IPS DF 19.7 (cell line): Measurements from ENCODE around the gene ONECUT3.
"Not testable (repeated sequence)": the region's sequence is repeated elsewhere in the genome, so short reads cannot be mapped to it uniquely, and the experiment has no call there.

Source experiments
- DNase-seq: peaks from one replicate; pipeline ENCODE4 v3.0.0-alpha.2; 2013; ENCODE audit warnings: low read depth, low spot score

ONECUT3 gene

DNA sequence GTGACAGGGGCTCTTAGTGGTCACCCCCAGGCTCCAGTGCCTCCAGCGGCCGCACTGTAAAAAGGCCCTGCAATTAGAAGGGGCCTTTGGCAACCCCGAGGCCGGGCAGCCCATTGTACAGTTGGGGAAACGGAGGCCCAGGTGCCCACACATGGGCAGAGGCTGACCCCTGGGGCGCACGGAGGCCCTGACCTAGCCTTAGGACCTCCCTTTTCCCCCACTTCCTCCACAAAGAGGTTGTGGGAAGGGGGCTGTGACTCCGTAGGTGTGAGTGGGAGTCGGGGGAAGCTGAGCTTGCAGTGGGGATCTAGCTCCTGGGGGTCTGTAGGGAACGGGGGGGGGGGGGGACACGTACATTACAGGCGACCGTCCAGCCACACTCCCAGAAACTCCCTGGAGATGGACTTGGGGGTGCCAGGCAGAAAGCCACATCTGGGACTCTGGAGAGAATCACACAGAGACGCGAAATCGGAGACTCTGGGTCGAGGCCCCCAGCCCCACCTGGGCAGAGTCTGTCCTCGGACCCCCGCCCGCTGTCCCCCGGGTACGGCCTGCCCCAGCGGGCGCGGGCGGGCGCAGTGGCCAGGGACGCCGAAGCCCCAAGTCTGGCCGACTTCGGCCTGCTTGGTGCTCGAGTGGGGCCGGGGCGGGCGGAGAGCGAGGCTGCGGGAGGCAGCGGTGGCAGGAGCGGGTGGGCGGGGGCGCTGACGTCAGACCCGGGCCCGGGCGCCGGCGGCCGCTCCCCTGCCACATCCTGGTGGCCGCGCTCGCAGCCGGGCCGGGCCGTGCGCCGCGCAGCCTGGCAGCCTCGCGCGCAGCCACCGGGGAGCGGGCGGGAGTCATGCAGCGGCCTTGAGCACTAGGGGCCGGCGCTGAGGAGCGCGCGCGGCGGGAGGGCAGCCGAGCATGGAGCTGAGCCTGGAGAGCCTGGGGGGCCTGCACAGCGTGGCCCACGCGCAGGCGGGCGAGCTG is at the start of gene ONECUT3:
ONECUT3 (plus strand) TSS at position 750 of the 972 bp plus-strand sequence; CDS start at position 907, 157 bp downstream.
- no peak for DNase-seq

DNA sequence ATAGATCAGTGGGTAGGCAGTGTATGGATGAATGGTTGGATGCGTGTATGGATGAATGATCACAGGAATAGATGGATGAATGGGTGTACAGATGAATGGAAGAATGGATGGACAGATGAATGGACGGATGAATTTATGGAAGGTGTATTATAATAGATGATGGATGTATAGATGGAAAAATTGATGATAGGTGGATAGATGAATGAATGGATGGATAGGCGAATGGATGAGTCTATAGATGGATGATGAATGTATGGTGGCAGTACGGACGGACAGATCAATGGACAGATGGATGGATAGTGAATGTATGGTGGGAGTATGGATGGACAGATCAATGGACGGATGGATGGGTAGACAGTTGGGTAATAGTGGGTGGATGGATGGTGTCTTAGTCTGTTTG is 49.0 kb upstream of the ONECUT3 start:
- no peak for DNase-seq

DNA sequence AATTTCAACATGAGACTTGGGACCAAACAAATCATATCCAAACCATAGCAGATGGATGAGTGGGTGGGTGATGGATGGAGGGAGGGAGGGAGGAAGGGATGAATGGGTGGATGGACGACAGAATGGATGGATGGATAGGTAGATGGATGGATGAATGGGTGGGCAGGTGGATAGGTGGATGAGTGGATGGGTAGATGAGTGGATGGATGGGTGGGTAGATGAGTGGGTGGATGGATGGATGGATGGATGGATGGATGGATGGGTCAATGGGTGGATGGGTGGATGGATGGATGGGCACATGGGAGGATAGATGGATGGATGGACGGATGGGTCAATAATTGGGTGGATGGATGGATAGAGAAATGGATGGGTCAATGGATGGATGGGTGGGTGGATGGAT is 47.9 kb upstream of the ONECUT3 start:
- no peak for DNase-seq

DNA sequence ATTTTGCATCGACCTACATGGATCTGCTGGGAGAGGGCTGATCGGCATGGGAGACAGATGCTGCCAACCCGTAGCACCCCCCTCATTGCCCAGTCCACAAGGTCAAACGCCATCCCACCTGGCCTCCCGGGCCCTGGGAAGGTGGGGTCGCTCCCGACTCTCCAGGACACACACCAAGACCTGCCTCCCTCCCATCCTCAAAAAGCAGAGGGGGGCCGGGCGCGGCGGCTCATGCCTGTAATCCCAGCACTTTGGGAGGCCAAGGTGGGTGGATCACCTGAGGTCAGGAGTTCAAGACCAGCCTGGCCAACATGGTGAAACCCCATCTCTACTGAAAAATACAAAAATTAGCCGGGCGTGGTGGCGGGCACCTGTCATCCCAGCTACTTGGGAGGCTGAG is 46.7 kb upstream of the ONECUT3 start:
- not testable (repeated sequence) for DNase-seq

- DNase-seq = no peak
Measured at GRCh38 chr19:1707240-1707639, 46.1 kb upstream of the ONECUT3 start.

- no peak for DNase-seq
Measured at GRCh38 chr19:1713170-1713569, 40.1 kb upstream of the ONECUT3 start.

DNA sequence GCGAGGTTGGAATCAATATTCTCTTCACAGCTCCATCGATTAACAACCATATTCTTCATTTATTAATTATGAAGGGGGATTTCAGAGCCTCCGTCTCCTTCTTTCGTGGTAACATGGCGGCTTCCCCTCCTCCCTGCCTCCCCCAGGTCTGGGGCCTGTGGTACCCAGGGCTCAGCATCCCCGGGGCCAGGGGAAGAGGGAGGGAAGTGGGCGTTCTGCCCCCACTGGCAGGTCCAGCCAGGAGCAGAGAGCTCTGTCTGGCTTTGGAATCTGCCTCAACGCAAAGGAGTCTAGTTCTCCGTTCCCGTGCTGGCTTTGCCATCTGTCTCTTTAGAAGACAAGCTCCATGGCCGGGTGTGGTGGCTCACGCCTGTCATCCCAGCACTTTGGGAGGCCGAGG is 37.8 kb upstream of the ONECUT3 start:
- no peak for DNase-seq

GRCh38 chr19:1717200-1717969 is 35.9 kb upstream of the ONECUT3 start:
- no peak for DNase-seq

- DNase-seq = no peak
Measured at GRCh38 chr19:1717970-1718264, 35.4 kb upstream of the ONECUT3 start.

DNA sequence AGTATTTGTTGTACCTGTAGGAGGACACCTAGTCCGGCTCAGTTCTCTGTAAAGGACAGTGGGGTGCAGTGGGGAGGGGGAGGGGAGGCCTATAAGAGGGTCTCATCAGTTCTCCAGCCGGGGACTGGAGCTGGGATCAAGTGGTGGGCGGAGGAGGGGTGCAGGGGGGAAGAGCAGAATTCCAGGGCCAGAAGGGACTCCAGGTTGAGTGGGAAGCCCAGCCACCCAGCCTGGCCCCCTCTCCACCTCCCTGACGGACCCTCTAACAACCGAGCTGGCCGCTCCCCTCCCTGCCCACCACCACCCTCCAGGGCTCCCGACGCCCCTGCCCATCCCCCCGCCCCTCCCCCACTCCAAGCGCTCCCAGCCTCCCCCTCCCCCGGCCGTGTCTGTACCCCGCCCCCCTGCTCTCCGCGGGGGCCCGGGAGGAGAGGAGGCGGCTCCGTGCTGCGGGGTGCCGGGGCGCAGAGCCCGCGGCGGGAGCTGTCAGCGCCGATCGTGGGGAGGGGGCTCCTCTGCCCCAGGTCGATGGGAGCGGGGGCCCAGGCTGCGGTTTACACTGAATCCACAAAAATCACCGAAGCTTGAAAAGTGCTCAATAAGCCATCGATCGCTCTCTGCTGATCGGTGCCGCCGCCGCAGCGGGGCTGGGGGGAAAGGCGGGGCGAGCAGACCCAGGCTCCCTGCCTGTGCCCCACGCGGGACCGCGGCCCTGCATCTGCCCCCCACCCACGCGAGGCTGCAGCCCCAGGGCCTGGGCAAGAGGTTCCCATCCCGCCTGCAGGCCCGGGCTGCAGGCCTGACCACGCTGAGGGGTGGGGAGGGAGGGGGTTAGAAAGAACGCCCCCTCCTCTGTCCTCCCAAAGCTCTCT is 34.6 kb upstream of the ONECUT3 start:
- no peak for DNase-seq

DNA sequence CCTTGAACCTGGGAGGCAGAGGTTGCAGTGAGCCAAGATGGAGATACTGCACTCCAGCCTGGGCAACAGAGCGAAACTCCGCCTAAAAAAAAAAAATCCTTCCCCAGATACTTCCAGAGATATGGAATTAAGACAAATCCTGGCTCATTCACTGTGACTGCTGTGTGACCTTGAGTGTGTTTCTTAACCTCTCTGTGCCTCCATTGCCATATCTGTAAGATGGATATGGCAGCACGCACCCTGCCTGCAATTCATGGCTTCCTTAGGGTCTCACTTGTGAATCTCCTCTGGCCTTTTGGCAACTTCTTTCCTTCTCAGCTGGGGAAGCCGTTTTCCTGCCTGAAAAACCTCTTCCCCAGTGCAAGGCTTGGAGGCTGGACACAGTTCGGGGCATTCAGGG is 33.8 kb upstream of the ONECUT3 start:
- no peak for DNase-seq

DNA sequence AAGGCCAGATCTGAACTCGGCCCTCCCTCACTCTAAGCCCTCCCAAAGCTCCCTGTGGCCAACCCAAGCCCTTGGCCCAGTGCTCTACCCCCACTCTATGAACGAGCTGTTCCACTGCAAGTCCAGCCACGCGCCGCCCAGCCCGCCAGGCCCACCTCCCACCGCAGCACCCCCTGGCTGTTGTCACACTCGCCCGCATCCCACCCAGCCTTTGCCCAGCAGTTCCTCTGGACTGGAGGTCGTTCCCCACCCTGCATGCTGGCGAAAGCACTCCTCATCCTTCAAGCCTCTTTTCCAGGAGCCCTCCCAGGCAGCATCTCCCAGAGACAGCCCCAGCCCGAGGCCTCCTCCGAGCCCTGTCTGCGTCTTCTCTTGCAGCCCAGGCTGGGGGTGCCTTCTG is 33.1 kb upstream of the ONECUT3 start:
- DNase-seq = no peak

GRCh38 chr19:1725100-1726064 is 27.9 kb upstream of the ONECUT3 start:
- DNase-seq = no peak

DNA sequence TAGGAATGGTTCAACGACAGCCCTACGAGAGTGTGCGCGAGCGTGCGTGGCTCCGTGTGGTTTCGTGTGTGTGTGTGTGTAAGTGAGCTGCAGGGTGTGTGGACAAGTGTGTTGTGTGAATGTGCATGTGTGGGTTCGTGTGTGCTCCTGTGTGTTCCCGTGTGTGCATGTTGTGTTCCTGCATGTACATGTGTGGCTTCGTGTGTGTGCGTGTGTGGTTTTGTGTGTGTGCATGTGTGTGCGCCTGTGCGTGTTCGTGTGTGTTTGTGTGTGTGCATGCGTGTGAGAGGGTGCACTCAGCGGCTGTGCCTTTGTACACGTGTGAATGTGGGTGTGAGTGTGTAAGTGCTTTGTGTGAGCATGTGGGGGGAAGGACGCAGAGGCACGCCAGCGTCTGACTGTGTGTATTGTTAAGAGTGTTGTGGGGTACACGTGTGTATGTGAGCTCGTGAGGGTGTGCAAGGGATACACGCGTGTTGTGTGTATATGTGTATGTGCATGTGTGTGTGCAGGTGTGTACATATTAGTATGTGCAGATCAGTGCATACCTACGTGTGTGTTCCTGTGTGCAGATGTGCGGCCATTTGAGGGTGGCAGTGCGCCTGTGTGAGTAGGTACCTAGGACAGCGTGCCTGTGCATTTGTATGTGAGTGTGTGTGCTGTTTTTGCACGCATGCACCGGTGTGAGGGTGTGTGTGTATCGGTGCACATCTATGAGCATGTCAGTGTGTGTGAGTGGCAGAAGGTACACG is 24.3 kb upstream of the ONECUT3 start:
- DNase-seq = no peak

DNA sequence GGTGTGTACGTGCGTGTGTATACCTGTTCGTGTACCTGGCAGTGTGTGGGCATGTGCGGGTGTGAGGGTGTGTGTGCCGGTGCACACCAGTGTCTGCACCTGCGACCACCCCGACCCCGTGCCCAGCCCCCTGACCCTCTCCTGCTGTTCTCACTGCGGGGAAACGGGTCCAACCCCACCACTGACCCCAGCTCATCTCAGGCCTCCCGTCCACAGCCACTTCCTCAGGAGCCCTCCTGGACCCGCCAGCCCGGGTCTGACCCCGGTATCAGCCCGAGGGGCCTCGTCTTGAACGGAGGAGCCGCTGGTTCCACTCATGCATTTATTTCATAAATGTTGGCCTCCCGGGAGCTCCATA is 23.8 kb upstream of the ONECUT3 start:
- no peak for DNase-seq

DNA sequence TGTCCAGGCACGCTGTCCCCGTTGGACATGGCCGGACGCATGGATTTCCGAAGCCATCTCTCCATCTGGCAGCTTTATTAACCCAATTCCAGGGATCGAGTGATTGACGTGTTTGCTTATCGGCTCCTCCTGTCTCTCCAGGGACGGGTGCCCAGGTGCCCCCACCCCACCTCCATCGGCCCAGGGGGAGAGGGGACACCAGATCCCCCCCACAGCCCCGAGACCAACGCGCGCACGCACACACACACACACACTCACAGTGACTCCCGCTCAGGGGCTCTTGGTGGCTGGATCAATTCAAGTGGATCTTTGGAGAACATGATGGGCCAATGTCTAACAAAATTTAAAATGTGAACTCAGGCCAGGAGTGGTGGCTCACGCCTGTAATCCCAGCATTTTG is 23.1 kb upstream of the ONECUT3 start:
- no peak for DNase-seq

DNA sequence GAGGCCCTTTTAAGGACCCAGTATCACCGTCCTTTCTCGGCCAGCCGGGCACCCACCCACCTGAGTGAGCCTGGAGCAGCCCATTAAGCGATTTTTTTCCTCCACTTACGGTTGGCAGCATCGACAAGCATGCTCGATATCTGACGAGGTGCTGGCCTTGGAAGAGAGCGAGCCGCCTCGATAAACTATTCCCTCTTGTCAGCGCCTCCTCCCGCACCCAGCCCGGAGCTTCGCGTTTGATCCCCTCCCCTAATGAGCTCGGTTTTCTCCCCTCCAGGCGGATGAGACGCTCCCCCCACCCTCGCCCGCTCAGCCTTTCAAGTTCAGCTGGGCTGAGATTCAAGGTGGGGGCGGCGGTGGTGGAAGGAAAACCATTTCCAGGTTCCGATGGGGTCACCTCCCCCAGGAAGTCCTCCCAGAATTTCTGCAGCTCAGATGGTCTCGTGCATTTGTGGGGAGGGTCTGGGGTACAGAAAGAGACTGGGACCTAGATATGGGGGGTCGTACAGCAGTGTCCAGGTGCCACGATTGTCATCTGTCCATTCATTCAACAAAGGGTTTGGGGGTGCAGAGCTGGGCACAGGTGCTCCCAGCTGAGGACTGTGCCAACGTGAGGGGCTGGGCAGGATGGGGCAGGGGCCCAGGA is 18.9 kb upstream of the ONECUT3 start:
- DNase-seq = no peak

GRCh38 chr19:1736280-1736679 is 17.0 kb upstream of the ONECUT3 start:
- DNase-seq = no peak

DNA sequence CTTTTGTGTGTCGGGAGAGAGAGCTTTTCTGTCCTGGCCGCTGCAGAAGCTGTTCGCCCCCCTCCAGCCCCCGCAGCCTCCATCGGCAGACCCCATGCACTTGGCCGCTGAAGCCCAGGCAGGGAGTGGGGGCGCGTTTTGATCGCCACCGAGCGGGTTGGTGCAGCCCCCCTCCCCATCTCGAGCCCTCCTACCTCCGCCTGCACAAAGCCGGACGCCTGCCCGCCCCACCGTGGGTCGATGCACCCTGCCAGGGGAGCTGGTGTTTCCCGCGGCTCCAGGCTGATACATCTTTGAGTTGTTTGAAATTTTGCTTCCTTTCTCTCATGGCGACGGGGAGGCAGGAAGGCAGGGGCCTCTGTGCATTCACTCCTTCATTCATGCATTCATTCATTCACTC is 16.4 kb upstream of the ONECUT3 start:
- DNase-seq = no peak
